Stimulated activated CD8-positive, alpha-beta memory T cell treated with anti-CD3 and anti-CD28 coated beads, Interleukin-15, amount 100 ng/mL, for 1 hour (primary cell): ENCODE results near the gene SORCS2.

Experiments used
- DNase-seq: peaks from one replicate; pipeline ENCODE4 v3.0.0-alpha.2; 2020; ENCODE audit warnings: low read depth

SORCS2 gene

DNA sequence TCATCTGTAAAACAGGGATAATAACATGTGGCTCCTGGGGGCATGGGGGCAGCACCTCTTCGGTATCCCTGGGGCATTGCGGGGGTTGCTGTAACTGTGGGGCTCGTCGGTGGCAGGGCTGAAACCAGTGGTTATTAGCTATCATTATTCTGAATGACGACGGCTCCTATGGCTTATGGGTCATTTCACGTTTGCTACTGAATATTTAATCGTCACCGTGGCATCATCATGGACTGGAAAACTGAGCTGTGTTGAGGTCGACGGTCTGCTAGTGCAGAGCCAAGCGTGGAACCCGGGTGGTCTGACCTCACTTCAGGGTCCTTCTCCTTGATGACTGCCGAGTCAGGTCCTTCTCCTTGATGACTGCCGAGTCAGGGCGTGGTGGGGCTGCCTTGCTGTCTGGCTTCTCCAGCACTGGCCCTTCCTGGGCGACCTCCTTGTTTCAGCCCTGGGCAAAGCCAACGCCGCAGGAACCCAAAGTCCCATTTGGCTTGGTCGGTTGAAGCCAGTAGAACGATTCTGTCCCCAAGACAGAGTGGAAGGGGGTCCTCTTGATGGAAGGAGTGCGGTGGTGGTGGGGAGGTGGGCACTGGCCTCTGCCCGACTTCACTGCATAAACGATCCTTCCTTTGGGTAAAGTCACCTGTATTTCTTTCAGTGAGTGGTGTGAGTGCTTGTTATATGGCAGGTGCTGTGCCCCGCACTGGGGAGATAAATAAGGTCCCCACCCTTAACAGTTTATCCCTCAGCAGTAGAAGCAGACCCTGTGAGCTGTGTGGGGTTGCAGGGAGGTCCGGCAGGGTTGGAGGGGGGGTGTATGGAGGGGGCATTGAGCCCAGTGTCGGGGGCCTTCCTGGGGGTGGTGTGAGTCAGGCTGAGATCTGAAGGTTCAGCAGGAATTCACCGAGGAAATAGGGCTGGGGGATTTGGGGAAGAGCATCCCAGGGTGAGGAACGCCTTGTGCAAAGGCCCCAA, 201.6 kb downstream of the SORCS2 start:
- DNase-seq, result no peak

DNA sequence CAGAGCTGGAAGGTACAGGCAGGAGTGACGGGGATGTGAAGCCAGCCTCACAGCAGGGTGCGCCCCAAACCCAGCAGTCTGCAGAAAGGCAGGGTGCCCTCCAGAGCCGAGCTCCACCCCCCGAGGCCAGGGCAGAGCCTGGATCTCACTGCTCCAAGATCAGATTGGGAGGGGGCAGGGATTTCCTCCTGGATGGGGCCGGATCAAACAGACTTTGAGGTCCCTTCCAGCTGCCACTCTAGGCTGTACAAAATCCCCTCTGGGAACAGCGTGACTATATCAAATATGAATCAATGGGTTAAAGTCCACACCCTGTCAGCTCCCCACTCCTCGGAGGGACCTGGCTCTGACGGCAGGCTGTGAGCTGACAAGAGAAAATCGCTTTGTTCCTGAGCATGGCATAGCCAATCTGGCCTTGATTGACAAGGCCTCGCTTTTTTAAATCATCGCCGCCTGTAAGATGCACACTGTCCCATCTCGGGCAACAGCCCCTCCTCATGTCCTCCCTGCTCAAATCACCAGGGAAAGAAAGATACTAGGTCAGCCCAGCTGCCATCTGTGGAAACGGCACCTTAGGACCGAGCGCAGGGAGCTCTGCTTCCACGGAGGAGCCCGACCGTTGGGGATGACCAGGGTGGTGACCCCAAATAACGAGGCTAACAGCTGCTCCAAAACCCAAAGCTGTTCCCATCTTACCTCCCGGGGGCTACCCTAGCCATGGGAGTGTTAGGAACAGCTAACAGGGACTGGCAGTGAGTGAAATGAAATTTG, 202.5 kb downstream of the SORCS2 start:
- no peak for DNase-seq

DNA sequence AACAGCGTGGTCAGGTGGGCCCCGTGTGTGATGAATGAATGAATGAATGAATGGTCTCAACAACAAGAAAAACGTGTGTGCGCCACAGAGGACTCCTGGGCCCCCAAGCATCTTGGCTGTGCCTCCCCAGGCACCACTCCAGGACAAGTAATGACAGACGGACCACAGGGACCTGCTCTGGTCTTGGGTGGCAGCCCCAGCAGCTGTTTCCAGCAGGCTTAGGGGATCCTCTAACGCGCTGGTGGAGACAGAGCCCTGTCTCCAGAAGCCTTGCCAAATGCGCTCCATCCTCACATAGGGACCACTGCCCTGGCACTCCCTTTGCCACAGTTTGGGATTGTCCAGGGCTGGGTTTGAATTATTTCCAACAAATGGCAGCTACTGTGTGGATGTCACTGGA, 203.3 kb downstream of the SORCS2 start:
- no peak for DNase-seq

DNA sequence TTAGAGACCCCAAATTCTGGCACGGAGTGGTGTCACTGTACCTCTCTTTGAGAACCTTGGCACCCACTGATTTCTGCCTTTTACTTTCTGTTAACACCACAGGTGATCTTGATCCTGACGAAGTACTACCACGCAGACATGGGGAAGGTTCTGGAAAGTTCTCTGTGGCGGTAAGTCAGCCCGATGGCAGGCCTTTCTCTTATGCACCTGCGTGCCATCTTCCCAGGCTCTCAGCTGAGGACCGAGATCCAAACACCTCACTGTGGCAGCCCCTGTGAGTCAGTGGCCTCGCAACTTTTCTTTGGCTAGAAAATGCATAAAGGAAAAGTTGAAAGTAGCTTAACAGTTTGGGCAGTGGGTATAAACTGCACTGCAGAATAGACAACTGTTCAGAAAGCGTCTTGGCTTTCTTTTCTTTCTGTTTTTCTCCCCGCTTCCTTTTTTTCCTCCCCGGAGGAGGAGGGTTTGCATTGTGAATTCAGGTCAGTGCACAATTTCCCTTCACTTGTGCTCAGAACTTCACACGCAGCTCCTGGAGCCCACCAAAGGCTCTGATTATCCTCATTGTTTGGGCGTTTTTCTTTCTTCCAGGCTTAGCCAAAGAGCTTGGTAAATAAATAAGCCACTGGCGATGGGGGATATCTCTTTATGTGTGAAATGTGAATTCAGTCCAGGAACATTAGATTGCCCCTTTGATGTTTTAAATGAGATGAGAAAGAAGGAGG, 204.0 kb downstream of the SORCS2 start:
- DNase-seq, result no peak

DNA sequence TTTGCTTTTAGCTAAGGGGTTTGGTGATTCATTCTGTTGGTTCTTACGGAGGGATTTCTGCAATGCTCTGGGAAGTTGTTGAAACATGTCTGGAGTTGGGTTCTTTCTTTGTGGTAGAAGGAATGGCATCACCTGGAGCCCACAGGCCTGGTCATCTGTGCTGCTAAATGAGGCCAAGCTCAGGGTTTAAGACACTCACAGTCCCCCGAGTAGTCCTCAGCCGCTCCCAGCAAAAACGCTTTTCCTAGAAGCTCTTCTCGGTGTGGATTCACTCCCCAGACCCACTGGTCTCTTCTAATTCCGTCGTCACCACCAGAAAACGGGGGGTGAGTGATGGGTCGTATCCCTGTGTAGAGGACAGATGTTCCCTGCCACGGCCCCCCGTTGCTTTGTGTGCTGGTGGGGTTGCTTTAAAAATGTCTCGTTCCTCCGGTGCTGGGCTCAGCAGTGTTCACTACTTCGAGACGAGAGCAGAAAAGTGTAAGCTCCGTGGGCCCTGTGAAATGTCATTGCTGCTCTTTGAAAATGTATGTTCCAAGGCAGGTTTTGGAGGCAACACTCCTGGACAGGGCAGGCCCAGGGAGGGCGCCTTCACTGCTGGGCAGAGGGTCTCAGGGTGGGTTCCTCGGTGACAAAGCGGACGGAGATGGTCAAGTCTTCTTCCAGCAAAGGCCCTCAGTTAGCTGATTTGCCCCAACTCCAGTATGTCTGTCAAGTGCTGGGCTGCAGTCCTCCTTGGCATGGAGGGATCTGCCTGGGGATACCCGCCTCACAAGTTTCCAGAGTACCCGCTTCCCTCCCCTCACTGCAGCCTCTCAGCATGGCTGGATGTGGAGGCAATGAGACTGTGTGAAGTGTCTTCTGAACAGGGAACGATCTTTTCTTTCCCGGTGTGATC, 205.1 kb downstream of the SORCS2 start:
- no peak for DNase-seq

DNA sequence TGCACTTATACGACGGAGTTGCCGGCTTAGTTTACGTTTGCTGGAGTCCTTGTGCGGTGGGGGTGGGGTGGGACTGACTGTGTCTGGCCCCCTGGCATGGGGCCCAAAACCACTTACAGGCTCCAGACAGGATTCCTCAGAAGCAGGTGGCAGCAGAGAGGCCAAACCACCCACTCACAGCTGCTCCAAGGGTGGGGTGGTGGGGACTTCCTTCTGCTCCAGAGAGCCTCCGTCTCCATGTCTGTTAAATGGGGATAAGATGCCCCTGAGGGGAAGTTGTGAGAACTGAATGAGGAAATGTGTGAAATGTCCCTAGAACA, 205.7 kb downstream of the SORCS2 start:
- no peak for DNase-seq

DNA sequence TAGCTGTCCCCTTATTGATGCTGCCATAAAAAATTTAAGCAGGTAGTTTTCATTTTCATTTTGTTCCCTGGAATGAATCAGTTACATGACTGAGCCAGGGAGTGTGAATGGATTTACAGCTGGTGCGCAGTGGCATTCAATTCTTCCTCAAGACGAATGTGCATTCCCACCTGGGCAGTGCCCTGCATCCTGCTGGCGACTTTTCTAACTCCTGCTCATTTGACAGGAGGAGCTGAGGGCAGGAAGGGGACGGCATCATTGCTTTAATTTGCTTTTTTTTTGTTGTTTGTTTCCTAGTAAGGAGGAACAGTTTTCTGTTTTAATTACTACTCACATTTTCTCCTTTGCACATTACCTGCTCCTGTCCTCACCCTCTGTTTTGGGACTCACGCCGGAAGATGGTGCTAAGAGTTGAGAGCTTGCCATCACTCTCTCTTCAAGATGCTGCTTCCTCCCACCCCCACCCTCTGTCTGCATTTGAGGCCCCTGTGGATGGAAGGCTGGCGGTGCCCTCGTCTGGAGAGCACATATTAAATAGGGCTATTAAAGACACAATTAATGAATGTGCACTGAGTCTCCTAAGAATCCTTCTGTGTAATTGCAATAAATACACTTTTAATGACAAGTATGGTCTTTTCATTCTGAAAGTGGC, 206.6 kb downstream of the SORCS2 start:
- DNase-seq, result no peak

DNA sequence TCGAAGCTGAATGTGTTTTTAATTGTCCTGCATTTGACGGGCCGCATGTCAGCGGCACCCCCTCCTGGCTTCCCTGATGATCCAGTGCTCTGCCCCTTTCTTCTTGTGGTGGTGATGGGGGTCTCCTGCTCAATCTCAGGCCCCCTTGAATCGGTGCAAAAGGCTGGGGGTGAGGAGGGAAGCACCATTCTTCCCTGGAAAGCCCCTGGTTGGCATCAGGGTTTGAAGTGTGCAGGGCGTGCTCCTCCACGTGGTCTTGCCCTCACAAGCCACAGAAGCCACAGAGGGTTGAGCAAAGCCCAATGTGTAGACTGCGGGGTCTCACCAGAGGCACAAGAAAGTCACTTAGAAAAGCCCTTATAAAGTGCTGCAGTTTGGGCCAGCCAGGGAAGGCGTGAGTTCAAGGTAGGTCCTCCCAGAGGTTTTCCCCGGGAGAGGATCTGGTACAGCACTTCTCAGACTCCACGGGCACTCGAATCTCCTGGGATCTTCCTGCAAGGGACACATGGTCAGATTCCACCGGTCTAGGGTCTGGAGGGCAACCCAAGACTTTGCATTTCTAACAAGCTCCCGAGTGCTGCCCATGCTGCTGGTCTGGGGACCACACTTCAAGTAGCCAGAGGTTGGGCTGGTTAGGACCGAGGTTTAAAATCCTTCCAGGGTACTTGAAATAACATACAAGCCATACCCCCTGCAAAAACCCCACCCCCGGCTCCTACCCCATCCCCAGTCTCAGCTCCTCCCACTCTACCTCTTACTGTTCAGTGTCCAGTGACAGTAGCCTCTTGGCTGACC, 207.3 kb downstream of the SORCS2 start:
- no peak for DNase-seq

DNA sequence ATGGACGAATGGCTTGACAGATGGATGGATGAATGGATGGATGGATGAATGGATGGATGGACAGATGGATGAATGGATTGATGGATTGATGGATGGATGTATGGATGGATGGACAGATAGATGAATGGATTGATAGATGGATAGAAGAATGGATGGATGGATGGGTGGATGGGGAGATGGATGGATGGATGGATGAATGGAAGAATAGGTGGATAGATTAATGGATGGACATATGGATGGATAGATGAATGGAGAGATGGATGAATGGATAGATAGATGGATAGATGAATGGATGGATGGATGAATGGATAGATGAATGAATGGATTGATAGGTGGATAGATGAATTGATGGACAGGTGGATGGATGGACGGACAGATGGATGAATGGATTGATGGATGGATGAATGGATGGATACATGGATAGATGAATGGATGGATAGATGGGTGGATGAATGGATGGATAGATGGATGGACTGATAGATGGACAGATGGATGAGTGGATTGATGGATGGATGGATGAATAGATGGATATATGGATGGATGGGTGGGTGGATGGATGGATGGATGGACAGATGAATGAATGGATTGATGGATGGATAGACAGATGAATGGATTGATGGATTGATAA, 208.4 kb downstream of the SORCS2 start:
- no peak for DNase-seq

DNA sequence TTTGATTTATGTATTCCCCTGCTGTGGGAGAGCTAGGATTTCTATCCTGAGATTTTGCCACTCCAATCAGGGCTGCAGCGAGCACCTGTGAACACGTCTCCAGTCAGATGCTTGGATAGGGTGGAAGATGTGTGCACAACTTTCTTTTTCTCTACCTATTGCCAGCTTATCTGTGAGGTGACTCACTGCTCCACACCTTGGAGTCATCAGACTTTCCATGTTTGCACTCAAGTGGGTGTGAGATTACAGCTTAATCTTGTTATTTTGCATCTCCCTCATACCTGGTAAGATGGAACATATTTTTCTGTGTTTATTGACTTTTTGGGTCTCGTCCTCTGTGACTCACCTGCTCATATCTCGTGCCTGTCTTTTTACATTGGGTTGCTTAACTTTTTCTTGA, 210.2 kb downstream of the SORCS2 start:
- no peak for DNase-seq

DNA sequence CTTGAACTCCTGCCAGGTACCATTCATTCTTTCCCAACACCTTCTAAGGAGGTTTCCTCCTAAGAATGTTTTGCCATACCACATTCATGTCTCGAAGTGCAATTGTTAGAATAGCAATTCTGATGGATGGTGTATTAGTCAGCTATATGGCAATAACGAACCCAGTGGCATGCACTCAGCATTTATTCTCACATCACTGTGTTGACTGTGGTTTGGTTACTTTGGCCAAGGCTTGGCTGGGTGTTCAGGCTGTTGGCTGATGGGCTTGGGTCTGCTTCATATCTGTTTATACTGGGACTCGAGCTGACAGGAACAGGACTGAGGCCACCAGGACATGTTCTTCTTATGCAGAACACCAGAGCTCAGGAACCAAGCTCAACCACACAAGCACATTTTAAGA, 210.7 kb downstream of the SORCS2 start:
- DNase-seq, result no peak

DNA sequence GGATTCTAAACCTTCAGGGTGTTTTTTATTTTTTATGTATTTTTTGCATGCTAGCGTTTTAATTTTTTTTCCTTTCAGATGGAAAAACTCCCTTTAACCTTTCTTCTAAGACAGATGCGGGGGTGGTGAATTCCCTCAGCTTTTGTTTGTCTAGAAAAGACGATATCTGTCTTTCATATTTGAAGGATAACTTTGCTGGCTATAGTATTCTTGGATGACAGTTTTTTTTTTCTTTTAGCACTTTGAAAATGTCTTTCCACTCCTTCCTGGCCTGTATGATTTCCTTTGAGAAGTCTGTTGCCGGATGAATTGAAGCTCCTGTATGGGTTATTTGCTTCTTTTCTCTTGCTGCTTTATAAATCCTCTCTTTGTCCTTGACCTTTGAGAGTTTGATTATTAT, 215.8 kb downstream of the SORCS2 start:
- DNase-seq, result no peak

DNA sequence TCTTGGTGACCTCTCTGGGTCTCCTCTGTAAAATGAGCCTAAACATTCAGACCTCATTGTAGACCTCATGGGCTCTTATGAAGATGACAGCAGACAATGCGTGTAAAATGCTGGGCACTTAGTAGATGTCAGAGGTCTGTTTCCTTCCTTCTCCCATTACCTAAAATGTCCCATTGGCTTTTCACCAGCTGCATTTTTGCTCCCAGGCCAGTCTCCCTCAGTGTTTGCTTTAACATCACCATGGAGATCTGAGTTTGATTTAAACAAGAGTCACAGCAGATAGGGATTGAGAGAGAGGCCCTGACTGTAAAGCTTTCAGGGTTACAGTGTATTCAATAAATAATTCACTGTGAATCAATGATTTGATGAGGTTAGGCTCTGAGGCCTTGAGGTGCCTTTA, 218.1 kb downstream of the SORCS2 start:
- no peak for DNase-seq

DNA sequence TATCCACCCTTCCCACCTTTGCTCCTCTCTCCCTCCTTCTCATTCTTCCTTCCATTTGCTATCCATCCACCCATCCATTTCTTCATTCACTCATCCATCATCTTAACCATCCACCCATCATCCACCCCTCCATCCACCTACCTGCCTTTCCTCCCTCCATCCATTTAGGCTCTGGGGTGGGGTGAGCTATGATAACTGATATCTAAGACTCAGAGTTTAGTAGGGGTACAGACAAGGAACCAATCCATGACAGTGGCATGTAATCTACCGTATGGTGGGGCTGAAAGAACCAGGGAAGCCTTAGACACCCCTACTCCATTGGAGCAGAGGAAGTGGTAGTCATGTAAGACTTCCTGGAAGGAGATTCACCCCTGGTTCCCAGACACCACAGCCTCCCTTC, 219.2 kb downstream of the SORCS2 start:
- no peak for DNase-seq

DNA sequence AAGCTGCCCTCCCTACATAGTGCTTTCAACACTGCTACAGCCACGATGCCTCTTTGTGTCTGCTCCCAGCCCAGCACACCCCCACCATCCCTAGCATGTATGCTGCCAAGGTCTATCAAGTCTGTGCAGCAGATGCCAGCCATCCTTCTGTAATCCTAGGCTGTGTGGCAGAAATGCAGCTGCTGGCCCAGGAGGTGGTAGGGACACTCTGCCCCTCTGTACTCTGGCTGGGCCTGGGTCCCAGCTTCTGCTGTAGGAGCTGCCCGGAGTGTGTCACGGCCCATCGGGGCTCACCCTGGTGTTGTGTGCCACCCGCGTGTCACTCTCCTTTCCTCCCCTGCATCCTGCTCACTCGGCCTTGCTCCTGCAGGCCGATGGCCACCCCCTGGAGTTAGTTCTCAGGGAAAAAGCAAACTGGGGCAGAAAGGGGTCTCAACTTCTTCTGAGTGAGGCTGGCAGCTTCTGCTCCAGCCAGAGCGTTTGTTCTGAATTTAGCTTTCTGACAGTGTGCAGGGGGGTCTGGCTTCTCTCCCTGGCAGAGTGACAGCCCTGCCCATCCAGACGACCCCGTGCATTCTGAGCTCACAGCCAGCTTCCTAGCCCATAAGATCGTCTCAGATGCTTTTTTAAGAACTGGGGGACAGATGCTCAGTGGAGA, 219.7 kb downstream of the SORCS2 start:
- DNase-seq, result no peak

DNA sequence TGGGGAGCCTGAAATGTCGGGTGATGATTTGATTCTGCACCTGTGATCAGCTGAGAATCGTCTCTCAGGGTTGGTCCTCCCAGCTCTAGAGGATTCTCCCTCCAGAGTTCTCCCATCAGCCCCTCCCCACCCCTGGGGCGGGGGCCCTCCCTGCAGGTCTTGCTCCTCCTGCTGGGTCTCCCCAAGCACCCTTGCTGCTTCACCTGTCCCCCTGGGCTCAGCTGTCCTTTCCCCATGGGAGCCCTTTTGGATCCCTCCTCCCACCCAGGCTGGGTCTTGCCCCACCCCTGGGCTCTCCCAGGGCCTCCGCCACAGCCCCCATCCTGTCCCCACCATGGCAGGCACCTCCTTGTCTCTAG, 220.2 kb downstream of the SORCS2 start:
- no peak for DNase-seq

DNA sequence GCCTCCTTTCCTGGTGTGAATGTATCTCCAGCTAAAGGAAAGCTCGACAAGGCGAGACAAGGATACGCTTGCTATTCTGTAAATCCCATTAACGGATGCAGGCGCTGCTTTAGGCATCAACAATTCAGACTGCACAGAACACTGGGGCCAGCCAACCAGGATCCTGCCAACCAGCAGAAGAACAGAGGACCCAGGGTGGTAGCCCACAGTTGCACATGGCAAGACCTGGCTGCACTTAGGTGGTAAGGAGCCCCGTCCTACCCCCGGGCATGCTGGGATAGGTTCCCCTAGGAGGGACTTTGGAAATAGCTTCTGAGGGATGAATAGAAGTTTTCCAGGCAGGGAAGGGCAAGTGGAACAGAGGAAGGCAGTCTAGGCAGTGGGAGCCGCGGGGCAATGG, 221.7 kb downstream of the SORCS2 start:
- DNase-seq, result no peak

DNA sequence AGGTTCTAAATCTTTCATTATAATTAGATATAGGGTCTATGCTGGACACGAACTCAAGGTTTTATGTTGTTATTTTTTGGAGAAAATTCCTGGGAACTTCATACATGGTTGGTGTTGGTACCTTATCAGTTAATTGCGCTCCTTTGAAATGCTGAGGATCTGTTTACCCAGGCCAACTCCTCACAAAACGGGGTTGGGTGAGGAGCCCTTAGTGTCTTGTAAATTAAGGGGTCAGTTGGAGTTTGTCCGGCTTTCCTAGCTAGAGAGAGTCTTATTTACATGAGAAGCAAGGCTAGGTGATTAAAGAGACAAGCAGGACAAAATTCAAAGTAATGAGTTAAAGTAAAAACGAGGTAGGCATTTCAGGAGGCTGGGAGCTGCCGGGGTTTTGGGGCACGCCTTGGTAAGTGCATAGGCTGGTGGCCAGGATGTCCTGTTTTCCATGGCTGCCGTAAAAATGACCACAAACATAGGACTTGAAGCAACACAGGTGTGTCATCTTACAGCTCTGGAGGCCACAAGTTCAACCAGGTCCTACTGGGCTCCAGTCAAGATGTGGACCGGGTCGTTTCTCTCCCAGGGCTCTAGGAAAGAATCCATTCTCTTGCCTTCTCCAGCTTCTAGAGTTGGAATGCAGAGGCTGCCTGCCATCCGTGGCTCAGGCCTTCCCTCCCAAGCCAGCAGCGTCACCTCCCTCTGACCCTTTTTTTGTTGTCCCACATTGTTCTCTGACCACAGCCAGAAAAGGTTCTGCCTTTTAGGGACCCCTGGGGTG, 222.6 kb downstream of the SORCS2 start:
- DNase-seq, result no peak
